BJ (cell line): ENCODE data around the gene SCN4A. TPM values are rescaled to one million over a fixed set of nuclear protein-coding genes. Genes with fewer than 3 reads are reported as not detected.

Experiments used
- CTCF ChIA-PET: fragments of 350-600 bp; formaldehyde crosslinking; extraction: SDS; loops from one replicate; lab custom pipeline; 2021; ENCODE audit warnings: antibody characterized with exemption, inconsistent platforms; lab: Yijun Ruan, JAX
- POLR2A ChIA-PET: fragments of 300-600 bp; sonication (Branson Sonifier 250); formaldehyde crosslinking; extraction: SDS; loops from one replicate; lab custom pipeline; 2021; ENCODE audit warnings: antibody characterized with exemption; lab: Charles Lee
- DNase-seq: peaks from one replicate; pipeline ENCODE4 v3.0.0-alpha.2; 2011; ENCODE audit warnings: low read depth
- H3K27me3 ChIP-seq: 2 replicates; pipeline ENCODE4 v1.6.0; 2011; ENCODE audit warnings: low read length; ENCODE audit not compliant: control insufficient read depth, insufficient read depth
- H3K36me3 ChIP-seq: 2 replicates; pipeline ENCODE4 v1.5.1; 2011; ENCODE audit warnings: low read length; ENCODE audit not compliant: control insufficient read depth, insufficient read depth
- H3K4me3 ChIP-seq: 2 replicates; pipeline ENCODE4 v1.5.1; 2011; ENCODE audit warnings: low read depth, mild to moderate bottlenecking, control low read depth, low read length
- polyA plus RNA-seq: library from polyadenylated mRNA; depleted of rRNA; stranded (reverse); fragments of >200 nt; gene quantifications from 2 replicates; pipeline ENCODE4 v1.2.3, GENCODE V29; 2011
- TF ChIP-seq, protein P1 (sequence below): IDR thresholded peaks from 2 replicates; pipeline ENCODE4 v1.5.1; 2011; ENCODE audit warnings: low read depth, mild to moderate bottlenecking, control low read depth, inconsistent platforms, low read length, moderate library complexity; ENCODE audit not compliant: insufficient read depth

SCN4A gene
- polyA plus RNA-seq, 1 experiment = not detected

DNA sequence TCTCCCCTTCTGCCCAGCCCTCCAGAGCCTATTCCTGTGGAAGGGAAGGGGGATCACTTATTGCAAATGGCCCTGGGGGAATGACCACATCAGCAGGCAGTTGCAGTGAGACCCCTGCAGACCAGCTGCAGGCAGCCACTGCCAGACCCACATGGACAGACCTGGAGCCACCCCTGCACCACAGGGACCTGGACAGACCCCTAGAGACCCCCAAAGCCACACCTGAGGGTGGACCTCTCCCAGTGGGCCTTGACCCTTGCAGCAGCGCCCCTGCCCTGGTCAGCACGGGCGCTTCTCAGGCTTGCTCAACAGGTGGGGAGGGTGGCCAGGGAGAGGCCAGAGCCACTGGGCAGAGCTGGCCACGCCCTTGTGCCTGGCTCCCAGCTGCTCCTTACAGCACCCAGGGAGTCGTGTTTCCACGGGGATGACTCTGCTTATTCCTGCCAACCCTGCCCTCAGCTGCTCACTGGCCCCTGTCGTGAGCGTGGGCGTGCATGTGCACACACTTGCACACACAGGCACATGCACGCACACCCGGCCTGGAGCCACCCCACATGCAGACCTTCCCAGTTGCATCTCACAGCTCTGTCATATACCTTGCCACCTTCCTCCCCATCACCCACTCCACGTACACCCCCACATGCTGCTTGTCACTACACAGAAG lies 1.3 kb upstream of the SCN4A start:
- TF ChIP-seq, protein P1, sequence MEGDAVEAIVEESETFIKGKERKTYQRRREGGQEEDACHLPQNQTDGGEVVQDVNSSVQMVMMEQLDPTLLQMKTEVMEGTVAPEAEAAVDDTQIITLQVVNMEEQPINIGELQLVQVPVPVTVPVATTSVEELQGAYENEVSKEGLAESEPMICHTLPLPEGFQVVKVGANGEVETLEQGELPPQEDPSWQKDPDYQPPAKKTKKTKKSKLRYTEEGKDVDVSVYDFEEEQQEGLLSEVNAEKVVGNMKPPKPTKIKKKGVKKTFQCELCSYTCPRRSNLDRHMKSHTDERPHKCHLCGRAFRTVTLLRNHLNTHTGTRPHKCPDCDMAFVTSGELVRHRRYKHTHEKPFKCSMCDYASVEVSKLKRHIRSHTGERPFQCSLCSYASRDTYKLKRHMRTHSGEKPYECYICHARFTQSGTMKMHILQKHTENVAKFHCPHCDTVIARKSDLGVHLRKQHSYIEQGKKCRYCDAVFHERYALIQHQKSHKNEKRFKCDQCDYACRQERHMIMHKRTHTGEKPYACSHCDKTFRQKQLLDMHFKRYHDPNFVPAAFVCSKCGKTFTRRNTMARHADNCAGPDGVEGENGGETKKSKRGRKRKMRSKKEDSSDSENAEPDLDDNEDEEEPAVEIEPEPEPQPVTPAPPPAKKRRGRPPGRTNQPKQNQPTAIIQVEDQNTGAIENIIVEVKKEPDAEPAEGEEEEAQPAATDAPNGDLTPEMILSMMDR = no peak

DNA sequence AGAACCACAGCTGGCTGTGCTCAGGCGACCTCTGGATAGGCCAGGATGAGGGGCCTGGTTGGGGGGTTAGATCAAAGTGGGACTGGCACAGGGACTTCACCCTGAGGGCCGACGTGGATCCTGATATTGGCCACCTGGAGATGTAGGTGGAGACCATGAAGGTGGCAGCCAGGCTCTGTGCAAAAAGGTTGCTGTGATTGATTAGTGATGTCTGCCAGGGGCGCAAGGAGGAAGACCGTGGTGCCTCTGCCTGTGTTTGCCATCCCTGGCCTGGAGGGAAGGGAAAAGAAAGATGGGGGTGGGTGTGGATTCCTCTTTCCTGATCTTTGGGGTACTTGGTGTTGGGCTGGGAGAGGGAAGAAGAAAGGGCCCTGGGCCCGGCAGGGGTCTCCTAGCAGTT lies 529 bp upstream of the SCN4A start:
- peaks cover 2% of the 10 kb centered on the region; the same call in 1 of the 2 replicates for H3K27me3 ChIP-seq
- ChIA-PET POLR2A (no interaction called here), CTCF (interaction anchor here (2.2 to 2.7 kb wide), 2 partner anchors 10 to 27 kb away, joined by 8 to 14 read pairs; no protein-coding TSS in a partner anchor)
- no peak overlapping the region for H3K4me3 ChIP-seq
- DNase-seq = no peak
- no peaks in the 10 kb centered on the region for H3K36me3 ChIP-seq
- TF ChIP-seq, protein P1 = no peak

More for the DNA sequence above, 1.3 kb upstream of the SCN4A start:
- CTCF ChIA-PET = interaction anchor here (0.7 to 3.1 kb wide), 9 partner anchors 10 to 86 kb away, joined by 3 to 14 read pairs (median 7); no protein-coding TSS in a partner anchor
- H3K36me3 ChIP-seq = no peaks in the 10 kb centered on the region
- no peak overlapping the region for H3K4me3 ChIP-seq
- no peak for DNase-seq
- POLR2A ChIA-PET = no interaction called here
- H3K27me3 ChIP-seq = peaks cover 2% of the 10 kb centered on the region; the same call in 1 of the 2 replicates

DNA sequence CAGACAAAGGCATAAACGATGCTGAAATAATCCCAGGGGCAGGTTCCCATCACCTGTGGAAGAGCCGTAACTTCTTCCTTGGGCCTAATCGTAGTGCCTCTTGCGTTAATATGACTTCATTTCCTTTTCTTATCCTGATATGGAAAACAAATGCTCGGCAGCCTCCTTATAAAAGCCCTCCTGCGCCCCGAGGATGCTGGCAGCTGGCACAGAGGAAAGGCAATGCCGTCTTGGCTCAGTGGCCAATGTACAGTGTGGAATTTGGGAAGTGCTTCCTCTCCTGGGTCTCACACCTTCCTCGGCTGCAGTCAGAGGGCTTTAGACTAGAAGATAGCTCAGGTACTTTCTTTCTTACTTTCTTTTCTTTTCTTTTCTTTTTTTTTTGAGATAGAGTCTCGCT lies 3.4 kb downstream of the SCN4A start:
- TF ChIP-seq, protein P1 = no peak
- DNase-seq = no peak
- ChIA-PET POLR2A (no interaction called here), CTCF (interaction anchor here (0.8 to 1.5 kb wide), 3 partner anchors 23 to 60 kb away, joined by 3 to 7 read pairs (median 3); partner anchors contain the start of gene GH1)
- Histone ChIP-seq H3K36me3 (no peaks in the 10 kb centered on the region), H3K4me3 (no peak overlapping the region), H3K27me3 (peaks cover 2% of the 10 kb centered on the region; the same call in 1 of the 2 replicates)

DNA sequence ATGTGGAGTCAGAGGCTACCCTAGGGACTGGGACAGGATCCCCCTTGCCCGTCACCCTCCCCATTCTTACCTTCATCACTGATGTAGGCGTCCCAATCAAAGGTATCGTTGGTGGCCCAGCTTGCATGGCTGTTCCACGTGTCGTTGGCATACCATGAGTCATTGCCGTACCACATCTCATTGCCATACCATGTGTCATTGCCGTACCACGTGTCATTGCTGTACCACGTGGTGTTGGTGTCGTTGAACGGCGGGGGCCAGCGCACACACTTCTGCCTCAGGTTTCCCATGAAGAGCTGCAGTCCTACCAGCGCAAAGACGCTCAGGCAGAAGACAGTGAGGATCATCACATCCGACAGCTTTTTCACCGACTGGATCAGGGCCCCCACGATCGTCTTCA lies 4.8 kb downstream of the SCN4A start:
- ChIA-PET POLR2A (no interaction called here), CTCF (interaction anchor here (1.0 to 1.4 kb wide), 3 partner anchors 12 to 48 kb away, joined by 3 to 4 read pairs (median 3); no protein-coding TSS in a partner anchor)
- Histone ChIP-seq H3K27me3 (peaks cover 2% of the 10 kb centered on the region), H3K36me3 (no peaks in the 10 kb centered on the region), H3K4me3 (no peak overlapping the region)
- TF ChIP-seq, protein P1 = no peak
- DNase-seq = no peak

DNA sequence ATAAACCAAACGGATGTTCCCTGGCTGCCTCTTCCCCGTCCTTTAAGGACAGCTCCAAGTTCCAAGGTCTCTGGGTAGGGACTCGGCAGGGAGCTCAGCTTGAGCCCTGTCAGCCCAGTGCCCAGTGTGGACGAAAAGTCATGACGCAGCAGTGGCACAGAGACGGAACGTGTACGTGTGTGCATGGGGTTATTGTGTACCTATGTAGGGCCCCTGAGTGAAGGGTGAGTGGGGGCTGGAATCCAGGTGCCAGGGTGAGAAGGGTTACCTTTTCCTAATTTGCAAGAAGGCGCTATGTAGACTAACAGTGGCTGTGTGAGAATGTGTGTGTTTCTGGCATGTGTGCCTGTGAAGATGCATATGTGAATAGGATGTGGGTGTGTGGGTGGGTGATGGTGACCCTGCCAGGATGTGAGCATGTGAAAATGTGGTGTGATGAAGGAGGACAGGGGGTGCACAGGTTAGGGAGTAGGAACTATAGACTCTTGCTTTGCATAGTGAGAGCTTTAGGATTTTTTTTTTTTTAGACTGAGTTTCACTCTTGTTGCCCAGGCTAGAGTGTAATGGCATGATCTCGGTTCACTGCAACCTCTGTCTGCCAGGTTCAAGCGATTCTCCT lies 6.0 kb downstream of the SCN4A start:
- Histone ChIP-seq H3K27me3 (peaks cover 2% of the 10 kb centered on the region), H3K4me3 (no peak overlapping the region), H3K36me3 (no peaks in the 10 kb centered on the region)
- TF ChIP-seq, protein P1 = no peak
- ChIA-PET CTCF (interaction anchor here (0.5 to 1.2 kb wide), 3 partner anchors 13 to 62 kb away, joined by 3 read pairs; no protein-coding TSS in a partner anchor), POLR2A (no interaction called here)
- no peak for DNase-seq
